HG02884 (cell line): ENCODE results near the gene OMA1.

ENCODE experiments used
- ATAC-seq: cut with Tn5 transposase; IDR thresholded peaks from one replicate; pipeline ENCODE4 v1.9.1; 2021; ENCODE audit warnings: mild to moderate bottlenecking, moderate library complexity; ENCODE audit not compliant: unreplicated experiment

OMA1 gene

GRCh38 chr1:58434181-58434580 is 112.3 kb downstream of the OMA1 start:
- ATAC-seq: no peak

- no peak for ATAC-seq
Measured at GRCh38 chr1:58432851-58433668, 113.5 kb downstream of the OMA1 start.

GRCh38 chr1:58431901-58432620 is 114.5 kb downstream of the OMA1 start:
- no peak for ATAC-seq
